Measurements from ENCODE around the gene ADSS1.

Gene ADSS1

GRCh38 chr14:104769324-104770071, 45.5 kb downstream of the ADSS1 start:
- DNase-seq (ENCODE audit: low read depth in 2 of 2) = no peak

- no peak for DNase-seq (ENCODE audit: low read depth in 2 of 2)
Observed at GRCh38 chr14:104770072-104770579, 46.1 kb downstream of the ADSS1 start.

- no peak for DNase-seq (ENCODE audit: low read depth in 2 of 2)
Observed at GRCh38 chr14:104770851-104771272, 46.8 kb downstream of the ADSS1 start.

GRCh38 chr14:104771374-104771773, 47.3 kb downstream of the ADSS1 start:
- DNase-seq (ENCODE audit: low read depth in 2 of 2) = no peak

- DNase-seq (ENCODE audit: low read depth in 2 of 2) = no peak
Observed at GRCh38 chr14:104771918-104772706, 48.1 kb downstream of the ADSS1 start.

GRCh38 chr14:104772707-104773504, 48.9 kb downstream of the ADSS1 start:
- no peak for DNase-seq (ENCODE audit: low read depth in 2 of 2)

- no peak for DNase-seq (ENCODE audit: low read depth in 2 of 2)
Observed at GRCh38 chr14:104773505-104774452, 49.8 kb downstream of the ADSS1 start.

- DNase-seq (ENCODE audit: low read depth in 2 of 2) = no peak
Observed at GRCh38 chr14:104774453-104775072, 50.5 kb downstream of the ADSS1 start.

- DNase-seq (ENCODE audit: low read depth in 2 of 2) = no peak
Observed at GRCh38 chr14:104775073-104775489, 51.1 kb downstream of the ADSS1 start.

- no peak for DNase-seq (ENCODE audit: low read depth in 2 of 2)
Observed at GRCh38 chr14:104776481-104776880, 52.5 kb downstream of the ADSS1 start.

GRCh38 chr14:104776961-104777807, 53.2 kb downstream of the ADSS1 start:
- DNase-seq (ENCODE audit: low read depth in 2 of 2) = no peak

GRCh38 chr14:104777808-104778249, 53.8 kb downstream of the ADSS1 start:
- no peak for DNase-seq (ENCODE audit: low read depth in 2 of 2)

- no peak for DNase-seq (ENCODE audit: low read depth in 2 of 2)
Observed at GRCh38 chr14:104778694-104779331, 54.8 kb downstream of the ADSS1 start.

- no peak for DNase-seq (ENCODE audit: low read depth in 2 of 2)
Observed at GRCh38 chr14:104779776-104780512, 55.9 kb downstream of the ADSS1 start.

GRCh38 chr14:104780513-104781030, 56.5 kb downstream of the ADSS1 start:
- DNase-seq (ENCODE audit: low read depth in 2 of 2) = no peak

- no peak for DNase-seq (ENCODE audit: low read depth in 2 of 2)
Observed at GRCh38 chr14:104781271-104782077, 57.4 kb downstream of the ADSS1 start.

Measured in stimulated activated CD8-positive, alpha-beta memory T cell treated with anti-CD3 and anti-CD28 coated beads, Interleukin-15, amount 100 ng/mL, for 4 hours (primary cell).